Measurements from ENCODE around the gene SCRN2.

SCRN2 gene

GRCh38 chr17:47872019-47872650 lies 31.1 kb upstream of the SCRN2 start:
- no peak for DNase-seq (ENCODE audit: low spot score)

- DNase-seq (ENCODE audit: low spot score), result no peak
These were observed 30.0 kb upstream of the SCRN2 start for GRCh38 chr17:47871048-47871447.

- DNase-seq (ENCODE audit: low spot score), result no peak
These were observed 29.0 kb upstream of the SCRN2 start for GRCh38 chr17:47870056-47870455.

GRCh38 chr17:47869114-47869513 lies 28.0 kb upstream of the SCRN2 start:
- DNase-seq (ENCODE audit: low spot score), result no peak

- no peak for DNase-seq (ENCODE audit: low spot score)
These were observed 26.9 kb upstream of the SCRN2 start for GRCh38 chr17:47867813-47868533.

GRCh38 chr17:47866941-47867340 lies 25.9 kb upstream of the SCRN2 start:
- no peak for DNase-seq (ENCODE audit: low spot score)

- no peak for DNase-seq (ENCODE audit: low spot score)
These were observed 23.7 kb upstream of the SCRN2 start for GRCh38 chr17:47864791-47865216.

- DNase-seq (ENCODE audit: low spot score), result peak; percentile 86
These were observed 21.8 kb upstream of the SCRN2 start for GRCh38 chr17:47862621-47863440.

- DNase-seq (ENCODE audit: low spot score), result no peak
These were observed 19.3 kb upstream of the SCRN2 start for GRCh38 chr17:47860386-47860785.

- no peak for DNase-seq (ENCODE audit: low spot score)
These were observed 16.7 kb upstream of the SCRN2 start for GRCh38 chr17:47857551-47858455.

- no peak for DNase-seq (ENCODE audit: low spot score)
These were observed 15.8 kb upstream of the SCRN2 start for GRCh38 chr17:47856830-47857229.

GRCh38 chr17:47855737-47856136 lies 14.7 kb upstream of the SCRN2 start:
- no peak for DNase-seq (ENCODE audit: low spot score)

- no peak for DNase-seq (ENCODE audit: low spot score)
These were observed 12.5 kb upstream of the SCRN2 start for GRCh38 chr17:47853616-47854015.

- DNase-seq (ENCODE audit: low spot score), result no peak
These were observed 11.3 kb upstream of the SCRN2 start for GRCh38 chr17:47852113-47852949.

- no peak for DNase-seq (ENCODE audit: low spot score)
These were observed 10.7 kb upstream of the SCRN2 start for GRCh38 chr17:47851764-47852112.

GRCh38 chr17:47850692-47851573 lies 9.9 kb upstream of the SCRN2 start, which contains the start of gene SP6:
SP6 (minus strand) TSS chr17:47851163; CDS start chr17:47848429, 2,734 bp downstream.
- peak; percentile 86 for DNase-seq (ENCODE audit: low spot score)

GRCh38 chr17:47850373-47850691 lies 9.3 kb upstream of the SCRN2 start:
- no peak for DNase-seq (ENCODE audit: low spot score)

- no peak for DNase-seq (ENCODE audit: low spot score)
These were observed 7.1 kb upstream of the SCRN2 start for GRCh38 chr17:47848198-47848513.

GRCh38 chr17:47847341-47848197 lies 6.5 kb upstream of the SCRN2 start:
- no peak for DNase-seq (ENCODE audit: low spot score)

Data from AG20443 (cell line).